H1 (cell line): Measurements from ENCODE around the gene MOK. TPM values are rescaled to one million over a fixed set of nuclear protein-coding genes. Genes with fewer than 3 reads are reported as not detected.

Experiments used
- CBX5 ChIP-seq: fragments of 300-800, 300-1000 bp; sonication (generic); IDR thresholded peaks from 2 replicates; pipeline ENCODE4 v1.7.1; 2016; ENCODE audit warnings: antibody characterized with exemption, low read length, low read depth
- CBX8 ChIP-seq: fragments of 300-800, 300-1000 bp; sonication (generic); IDR thresholded peaks from 2 replicates; pipeline ENCODE4 v1.7.1; 2016; ENCODE audit warnings: low read depth, low read length, borderline replicate concordance
- EZH2 ChIP-seq: fragments of 200-600 bp; sonication (generic); IDR thresholded peaks from 2 replicates; pipeline ENCODE4 v1.7.1; 2012; ENCODE audit warnings: low read depth, mild to moderate bottlenecking, moderate library complexity, low read length, inconsistent platforms; ENCODE audit not compliant: severe bottlenecking
- FOSL1 ChIP-seq: IDR thresholded peaks from 2 replicates; pipeline ENCODE4 v1.6.1; 2011; ENCODE audit warnings: mild to moderate bottlenecking, low read depth, low read length, moderate library complexity; ENCODE audit not compliant: insufficient read depth
- GABPA ChIP-seq: IDR thresholded peaks from 2 replicates; pipeline ENCODE4 v1.6.1; 2011; ENCODE audit warnings: mild to moderate bottlenecking, low read length, moderate library complexity, borderline replicate concordance; ENCODE audit not compliant: insufficient read depth
- GTF2F1 ChIP-seq: IDR thresholded peaks from 2 replicates; pipeline ENCODE4 v1.6.1; 2012; ENCODE audit warnings: low read depth, low read length, improper control_type of control experiment, borderline replicate concordance
- HDAC6 ChIP-seq: IDR thresholded peaks from one replicate; pipeline ENCODE4 v1.7.1; 2012; ENCODE audit warnings: low read depth, mild to moderate bottlenecking, inconsistent platforms, low read length, moderate library complexity
- JUN ChIP-seq: IDR thresholded peaks from 2 replicates; pipeline ENCODE4 v1.6.1; 2011; ENCODE audit warnings: low read depth, mild to moderate bottlenecking, improper control_type of control experiment, low read length
- JUND ChIP-seq: IDR thresholded peaks from 2 replicates; pipeline ENCODE4 v1.6.1; 2011; ENCODE audit warnings: mild to moderate bottlenecking, improper control_type of control experiment, low read length
- KDM5A ChIP-seq: fragments of 200-600 bp; IDR thresholded peaks from 2 replicates; pipeline ENCODE4 v1.7.1; 2012; ENCODE audit warnings: mild to moderate bottlenecking, low read length, inconsistent platforms, mixed read lengths
- PHF8 ChIP-seq: fragments of 200-600 bp; sonication (generic); conservative IDR thresholded peaks from 2 replicates; pipeline ENCODE4 v1.7.1; 2012; ENCODE audit warnings: low read depth, mild to moderate bottlenecking, inconsistent platforms, low read length, moderate library complexity
- POU5F1 ChIP-seq: IDR thresholded peaks from 2 replicates; pipeline ENCODE4 v1.6.1; 2011; ENCODE audit warnings: low read depth, mild to moderate bottlenecking, low read length, moderate library complexity
- RBBP5 ChIP-seq: IDR thresholded peaks from 2 replicates; pipeline ENCODE4 v1.7.1; 2012; ENCODE audit warnings: low read depth, mild to moderate bottlenecking, inconsistent platforms, low read length, moderate library complexity, borderline replicate concordance
- RFX5 ChIP-seq: IDR thresholded peaks from 2 replicates; pipeline ENCODE4 v1.6.1; 2011; ENCODE audit warnings: low read depth, low read length, improper control_type of control experiment, borderline replicate concordance
- RNF2 ChIP-seq: fragments of 200-900, 300-1000 bp; sonication (generic); IDR thresholded peaks from 2 replicates; pipeline ENCODE4 v1.7.1; 2016; ENCODE audit warnings: borderline replicate concordance, low read depth, mild to moderate bottlenecking, antibody characterized with exemption, low read length; ENCODE audit not compliant: poor library complexity, severe bottlenecking; ENCODE audit errors: missing control alignments
- SAP30 ChIP-seq: fragments of 300-600 bp; sonication (generic); IDR thresholded peaks from 2 replicates; pipeline ENCODE4 v1.7.1; 2012; ENCODE audit warnings: low read length, moderate library complexity, mild to moderate bottlenecking, inconsistent platforms; ENCODE audit not compliant: insufficient read depth, insufficient replicate concordance
- TAF1 ChIP-seq: IDR thresholded peaks from 2 replicates; pipeline ENCODE4 v1.6.1; 2011; ENCODE audit warnings: mild to moderate bottlenecking, low read depth, low read length
- polyA plus RNA-seq, 7 experiments: library from polyadenylated mRNA; depleted of rRNA in 3 of 7; stranded (reverse) in 5 of 7; unstranded in 2 of 7; fragments of >200 nt in 5 of 7; fragments of 200-250 nt in 2 of 7; gene quantifications; 1 replicate in 5 of 7; 2 replicates in 1 of 7; 4 replicates in 1 of 7; pipeline versions ENCODE4 v1.2.1 to v1.2.3, GENCODE V29; 2011 to 2013; ENCODE audit warnings: missing spikeins in 2 of 7, mixed read lengths in 2 of 7
- total RNA-seq: library from RNA; stranded (reverse); fragmentation: NEBNext Ultra II Directional; extraction: Animal tissue kit (Norgen Biotek cat#: 25700); gene quantifications from 2 replicates; pipeline ENCODE4 v1.2.1, GENCODE V29; 2021
- TF ChIP-seq, protein P1 (sequence below), 3 experiments: IDR thresholded peaks; 1 replicate in 2 of 3; 2 replicates in 1 of 3; pipeline versions ENCODE4 v1.5.1 to v1.6.1; 2011; ENCODE audit warnings: low read length in 3 of 3, mild to moderate bottlenecking in 3 of 3, inconsistent platforms in 2 of 3, low read depth in 1 of 3, moderate library complexity in 1 of 3; ENCODE audit not compliant: insufficient read depth in 1 of 3; ENCODE audit errors: control extremely low read depth in 1 of 3
- TF ChIP-seq, protein P2 (sequence below): IDR thresholded peaks from 2 replicates; pipeline ENCODE4 v1.6.1; 2011; ENCODE audit warnings: low read depth, mild to moderate bottlenecking, low read length; ENCODE audit not compliant: insufficient read depth
- TF ChIP-seq, protein P3 (sequence below): IDR thresholded peaks from 2 replicates; pipeline ENCODE4 v1.6.1; 2012; ENCODE audit warnings: inconsistent platforms

Gene MOK
- total and polyA plus RNA-seq, 2 of the 8 experiments (the other 6 are each of a cell fraction or from before 2014, with no cell fraction given) = 2.1 to 2.5 TPM

- TF ChIP-seq TAF1 (no peak), RNF2 (no peak), POU5F1 (no peak), SAP30 (no peak), JUN (no peak), JUND (no peak), RBBP5 (no peak), GTF2F1 (no peak), GABPA (peak; percentile 68; the same call in 1 of the 2 replicates), FOSL1 (no peak), RFX5 (no peak), CBX5 (no peak), CBX8 (no peak), EZH2 (no peak), PHF8 (no peak), KDM5A (no peak), HDAC6 (no peak)
- TF ChIP-seq, protein P1, sequence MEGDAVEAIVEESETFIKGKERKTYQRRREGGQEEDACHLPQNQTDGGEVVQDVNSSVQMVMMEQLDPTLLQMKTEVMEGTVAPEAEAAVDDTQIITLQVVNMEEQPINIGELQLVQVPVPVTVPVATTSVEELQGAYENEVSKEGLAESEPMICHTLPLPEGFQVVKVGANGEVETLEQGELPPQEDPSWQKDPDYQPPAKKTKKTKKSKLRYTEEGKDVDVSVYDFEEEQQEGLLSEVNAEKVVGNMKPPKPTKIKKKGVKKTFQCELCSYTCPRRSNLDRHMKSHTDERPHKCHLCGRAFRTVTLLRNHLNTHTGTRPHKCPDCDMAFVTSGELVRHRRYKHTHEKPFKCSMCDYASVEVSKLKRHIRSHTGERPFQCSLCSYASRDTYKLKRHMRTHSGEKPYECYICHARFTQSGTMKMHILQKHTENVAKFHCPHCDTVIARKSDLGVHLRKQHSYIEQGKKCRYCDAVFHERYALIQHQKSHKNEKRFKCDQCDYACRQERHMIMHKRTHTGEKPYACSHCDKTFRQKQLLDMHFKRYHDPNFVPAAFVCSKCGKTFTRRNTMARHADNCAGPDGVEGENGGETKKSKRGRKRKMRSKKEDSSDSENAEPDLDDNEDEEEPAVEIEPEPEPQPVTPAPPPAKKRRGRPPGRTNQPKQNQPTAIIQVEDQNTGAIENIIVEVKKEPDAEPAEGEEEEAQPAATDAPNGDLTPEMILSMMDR (IDR thresholded peaks at IDR 0.05; ENCODE audit: control extremely low read depth in 1 of 3, insufficient read depth in 1 of 3, low read depth in 1 of 3, low read length in 3 of 3) = peak; percentile 88 to 92 (median 91)
- TF ChIP-seq, protein P2, sequence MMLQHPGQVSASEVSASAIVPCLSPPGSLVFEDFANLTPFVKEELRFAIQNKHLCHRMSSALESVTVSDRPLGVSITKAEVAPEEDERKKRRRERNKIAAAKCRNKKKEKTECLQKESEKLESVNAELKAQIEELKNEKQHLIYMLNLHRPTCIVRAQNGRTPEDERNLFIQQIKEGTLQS = no peak
- TF ChIP-seq, protein P3, sequence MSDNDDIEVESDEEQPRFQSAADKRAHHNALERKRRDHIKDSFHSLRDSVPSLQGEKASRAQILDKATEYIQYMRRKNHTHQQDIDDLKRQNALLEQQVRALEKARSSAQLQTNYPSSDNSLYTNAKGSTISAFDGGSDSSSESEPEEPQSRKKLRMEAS = peak; percentile 14; the same call in 1 of the 2 replicates
Observed at GRCh38 chr14:102235275-102235897, 69.6 kb downstream of the MOK start (continued).
